CD4-positive, alpha-beta T cell treated with Interleukin-6 at 100 ng/mL for 8 hours (primary cell): ENCODE data around the gene RRAGC.

ENCODE experiments used
- DNase-seq: peaks from one replicate; pipeline ENCODE4 v3.0.0-alpha.2; 2020; ENCODE audit warnings: mixed read lengths, low spot score

RRAGC gene

GRCh38 chr1:38859561-38860453, at the start of gene RRAGC:
RRAGC (minus strand) TSS chr1:38859772; CDS start chr1:38859646, 126 bp downstream.
- DNase-seq = peak; percentile 98

- DNase-seq = no peak
Observed at GRCh38 chr1:38908821-38909220, 49.2 kb upstream of the RRAGC start.

- no peak for DNase-seq
Observed at GRCh38 chr1:38905985-38906384, 46.4 kb upstream of the RRAGC start.

GRCh38 chr1:38899560-38899959, 40.0 kb upstream of the RRAGC start:
- no peak for DNase-seq

- no peak for DNase-seq
Observed at GRCh38 chr1:38898653-38899230, 39.2 kb upstream of the RRAGC start.

GRCh38 chr1:38896169-38896568, 36.6 kb upstream of the RRAGC start:
- DNase-seq = no peak

- DNase-seq = no peak
Observed at GRCh38 chr1:38892976-38893375, 33.4 kb upstream of the RRAGC start.

GRCh38 chr1:38891753-38892152, 32.2 kb upstream of the RRAGC start:
- no peak for DNase-seq

GRCh38 chr1:38889589-38889988, 30.0 kb upstream of the RRAGC start:
- DNase-seq = no peak

- no peak for DNase-seq
Observed at GRCh38 chr1:38888423-38889333, 29.1 kb upstream of the RRAGC start.

- no peak for DNase-seq
Observed at GRCh38 chr1:38885092-38885491, 25.5 kb upstream of the RRAGC start.

- DNase-seq = no peak
Observed at GRCh38 chr1:38881487-38881886, 21.9 kb upstream of the RRAGC start, which contains the start of gene GJA9. GJA9 (minus strand) TSS chr1:38881587; CDS start chr1:38876098, 5,489 bp downstream.

- DNase-seq = no peak
Observed at GRCh38 chr1:38875811-38876210, 16.2 kb upstream of the RRAGC start.

GRCh38 chr1:38873027-38873969, 13.7 kb upstream of the RRAGC start, which contains the start of gene MYCBP:
MYCBP (minus strand) TSS chr1:38873348; CDS start chr1:38873305, 43 bp downstream.
- peak; percentile 97 for DNase-seq

- peak; percentile 27 for DNase-seq
Observed at GRCh38 chr1:38872401-38873026, 12.9 kb upstream of the RRAGC start.

GRCh38 chr1:38870996-38871395, 11.4 kb upstream of the RRAGC start:
- DNase-seq = no peak

GRCh38 chr1:38867208-38867607, 7.6 kb upstream of the RRAGC start:
- DNase-seq = no peak

GRCh38 chr1:38865112-38865715, 5.6 kb upstream of the RRAGC start:
- DNase-seq = no peak

GRCh38 chr1:38860454-38860795, 853 bp upstream of the RRAGC start:
- no peak for DNase-seq
